H1 (cell line): ENCODE data around the gene CHD9. TPM values are rescaled to one million over a fixed set of nuclear protein-coding genes. Genes with fewer than 3 reads are reported as not detected.

Experiments used
- CTCF ChIA-PET: fragments of 300-600 bp; sonication (Branson Sonifier 250); formaldehyde crosslinking; loops from one replicate; lab custom pipeline; 2021; ENCODE audit not compliant: partially characterized antibody; lab: Charles Lee
- POLR2A ChIA-PET: fragments of 300-600 bp; sonication (Branson Sonifier 250); formaldehyde crosslinking; loops from one replicate; lab custom pipeline; 2021; ENCODE audit warnings: inconsistent platforms; ENCODE audit not compliant: partially characterized antibody; lab: Charles Lee
- DNase-seq, 2 experiments: peaks; one replicate each; pipeline versions ENCODE4 v3.0.0 to v3.0.0-alpha.2; 2010 to 2022; ENCODE audit warnings: low spot score in 2 of 2, low read depth in 1 of 2, mixed read lengths in 1 of 2
- FAIRE-seq: peaks from 2 replicates; lab custom pipeline; 2011; peaks lifted over from hg19 to GRCh38; lab: Jason Lieb, UNC
- H2AFZ ChIP-seq: 2 replicates; pipeline ENCODE4 v1.8.1; 2012; ENCODE audit warnings: low read length, inconsistent platforms
- H2AK5ac ChIP-seq: 2 replicates; pipeline ENCODE4 v1.6.1; 2013; ENCODE audit warnings: low read depth, low read length
- H2BK120ac ChIP-seq: replicated peaks from 2 replicates; pipeline ENCODE3; 2013; ENCODE audit warnings: low read depth, low read length, inconsistent platforms
- H2BK12ac ChIP-seq: 2 replicates; pipeline ENCODE4 v1.6.1; 2013; ENCODE audit warnings: low read depth, low read length
- H2BK15ac ChIP-seq: 2 replicates; pipeline ENCODE4 v1.6.1; 2013; ENCODE audit warnings: low read length
- H2BK20ac ChIP-seq: 2 replicates; pipeline ENCODE4 v1.6.1; 2013; ENCODE audit warnings: low read length
- H2BK5ac ChIP-seq: 2 replicates; pipeline ENCODE4 v1.6.1; 2013; ENCODE audit warnings: low read depth, low read length
- H3K14ac ChIP-seq: 2 replicates; pipeline ENCODE4 v1.6.1; 2013; ENCODE audit warnings: inconsistent platforms; ENCODE audit not compliant: insufficient read length
- H3K18ac ChIP-seq: 2 replicates; pipeline ENCODE4 v1.6.1; 2013; ENCODE audit warnings: low read length; ENCODE audit errors: extremely low read depth
- H3K23ac ChIP-seq: 2 replicates; pipeline ENCODE4 v1.6.1; 2013; ENCODE audit warnings: inconsistent platforms; ENCODE audit not compliant: insufficient read length
- H3K23me2 ChIP-seq: 2 replicates; pipeline ENCODE4 v1.6.1; 2013; ENCODE audit warnings: low read depth, low read length
- H3K27ac ChIP-seq: 2 replicates; pipeline ENCODE4 v1.6.1; 2011; ENCODE audit warnings: low read depth, low read length, inconsistent platforms
- H3K27me3 ChIP-seq, 4 experiments: replicated peaks in 1 of 4; 1 replicate in 1 of 4; 2 replicates in 3 of 4; pipeline versions ENCODE4 v1.6.1 to v1.8.1; 2011 to 2013; ENCODE audit warnings: low read length in 3 of 4, mild to moderate bottlenecking in 3 of 4, inconsistent platforms in 2 of 4, mixed read lengths in 2 of 4, moderate library complexity in 1 of 4; ENCODE audit not compliant: control insufficient read depth in 3 of 4, insufficient read depth in 3 of 4; ENCODE audit errors: extremely low read depth in 1 of 4
- H3K36me3 ChIP-seq, 4 experiments: 2 replicates each; pipeline versions ENCODE4 v1.6.1 to v1.8.1; 2011 to 2013; ENCODE audit warnings: mild to moderate bottlenecking in 4 of 4, low read length in 3 of 4, moderate library complexity in 2 of 4, control low read depth in 1 of 4, inconsistent platforms in 1 of 4; ENCODE audit not compliant: insufficient read depth in 4 of 4, control insufficient read depth in 2 of 4
- H3K4ac ChIP-seq: replicated peaks from 2 replicates; pipeline ENCODE3; 2013; ENCODE audit warnings: low read length, low read depth, mixed read lengths, inconsistent platforms; ENCODE audit not compliant: insufficient read length
- H3K4me1 ChIP-seq, 4 experiments: replicated peaks in 1 of 4; 1 replicate in 1 of 4; 2 replicates in 3 of 4; pipeline versions ENCODE4 v1.6.1 to v1.8.1; 2011 to 2013; ENCODE audit warnings: low read length in 3 of 4, inconsistent platforms in 2 of 4, mixed read lengths in 1 of 4; ENCODE audit not compliant: insufficient read depth in 4 of 4, control insufficient read depth in 3 of 4
- H3K4me2 ChIP-seq, 2 experiments: 2 replicates each; pipeline versions ENCODE4 v1.6.1 to v1.8.1; 2011 to 2013; ENCODE audit warnings: low read depth in 2 of 2, low read length in 2 of 2, control low read depth in 1 of 2, inconsistent platforms in 1 of 2, mild to moderate bottlenecking in 1 of 2; ENCODE audit not compliant: insufficient read depth in 1 of 2
- H3K4me3 ChIP-seq, 4 experiments: fragments of 200-600, 300-600 bp in 1 of 4; sonication (generic), shearing (Covaris generic), sonication (Bioruptor Twin) in 1 of 4; 2 replicates each; pipeline versions ENCODE4 v1.5.1 to v1.8.1; 2011 to 2016; ENCODE audit warnings: low read length in 4 of 4, low read depth in 3 of 4, control low read depth in 2 of 4, inconsistent platforms in 2 of 4, mild to moderate bottlenecking in 2 of 4, mixed read lengths in 1 of 4, moderate library complexity in 1 of 4; ENCODE audit not compliant: insufficient read depth in 2 of 4; ENCODE audit errors: extremely low read depth in 1 of 4
- H3K56ac ChIP-seq: replicated peaks from 2 replicates; pipeline ENCODE3; 2013; ENCODE audit warnings: low read depth, mild to moderate bottlenecking, mixed read lengths, low read length, inconsistent platforms; ENCODE audit not compliant: insufficient read length
- H3K79me1 ChIP-seq: 2 replicates; pipeline ENCODE4 v1.6.1; 2013; ENCODE audit warnings: low read depth, low read length, control low read depth
- H3K79me2 ChIP-seq, 2 experiments: 2 replicates each; pipeline versions ENCODE4 v1.6.1 to v1.8.1; 2012 to 2013; ENCODE audit warnings: low read length in 2 of 2, mild to moderate bottlenecking in 2 of 2, inconsistent platforms in 1 of 2; ENCODE audit not compliant: insufficient read depth in 2 of 2, control insufficient read depth in 1 of 2
- H3K9ac ChIP-seq, 4 experiments: replicated peaks in 1 of 4; 1 replicate in 1 of 4; 2 replicates in 3 of 4; pipeline versions ENCODE4 v1.6.1 to v1.8.1; 2011 to 2013; ENCODE audit warnings: low read depth in 3 of 4, low read length in 3 of 4, control low read depth in 2 of 4, mild to moderate bottlenecking in 2 of 4, moderate library complexity in 2 of 4, inconsistent platforms in 1 of 4; ENCODE audit errors: extremely low read depth in 1 of 4
- H3K9me3 ChIP-seq, 2 experiments: 2 replicates each; pipeline versions ENCODE4 v1.6.1 to v1.8.1; 2012 to 2013; ENCODE audit warnings: mild to moderate bottlenecking in 2 of 2, moderate library complexity in 2 of 2, control low read depth in 1 of 2, inconsistent platforms in 1 of 2, low read depth in 1 of 2, low read length in 1 of 2, mixed read lengths in 1 of 2; ENCODE audit not compliant: insufficient read depth in 2 of 2
- H4K20me1 ChIP-seq, 2 experiments: replicated peaks in 1 of 2; 2 replicates each; pipeline versions ENCODE3 to v1.8.1; 2011 to 2013; ENCODE audit warnings: inconsistent platforms in 2 of 2, low read length in 2 of 2, mild to moderate bottlenecking in 1 of 2; ENCODE audit not compliant: insufficient read depth in 2 of 2, control insufficient read depth in 1 of 2
- H4K5ac ChIP-seq: 2 replicates; pipeline ENCODE4 v1.6.1; 2013; ENCODE audit warnings: low read length, low read depth, mixed read lengths, inconsistent platforms; ENCODE audit not compliant: insufficient read length
- H4K8ac ChIP-seq: 2 replicates; pipeline ENCODE4 v1.8.0; 2013; ENCODE audit warnings: mild to moderate bottlenecking, moderate library complexity, low read length, inconsistent platforms; ENCODE audit not compliant: insufficient read depth; ENCODE audit errors: extremely low read depth
- H4K91ac ChIP-seq: replicated peaks from 2 replicates; pipeline ENCODE3; 2013; ENCODE audit warnings: low read length, mixed read lengths, inconsistent platforms; ENCODE audit not compliant: insufficient read length
- ASH2L ChIP-seq: fragments of 200-600, 300-600 bp; sonication (generic); IDR thresholded peaks from one replicate; pipeline ENCODE4 v1.7.1; 2017; ENCODE audit warnings: low read length
- CHD2 ChIP-seq: IDR thresholded peaks from 2 replicates; pipeline ENCODE4 v1.6.1; 2012; ENCODE audit warnings: low read length, improper control_type of control experiment
- E2F6 ChIP-seq: IDR thresholded peaks from 2 replicates; pipeline ENCODE4 v1.6.1; 2012; ENCODE audit warnings: inconsistent platforms
- GTF2F1 ChIP-seq: IDR thresholded peaks from 2 replicates; pipeline ENCODE4 v1.6.1; 2012; ENCODE audit warnings: low read depth, low read length, improper control_type of control experiment, borderline replicate concordance
- HDAC6 ChIP-seq: IDR thresholded peaks from one replicate; pipeline ENCODE4 v1.7.1; 2012; ENCODE audit warnings: low read depth, mild to moderate bottlenecking, inconsistent platforms, low read length, moderate library complexity
- KDM1A ChIP-seq: fragments of 200-600, 300-600 bp; sonication (generic); IDR thresholded peaks from 2 replicates; pipeline ENCODE4 v1.7.1; 2016; ENCODE audit warnings: mild to moderate bottlenecking, low read length, borderline replicate concordance
- NANOG ChIP-seq: IDR thresholded peaks from 2 replicates; pipeline ENCODE4 v1.6.1; 2011; ENCODE audit warnings: low read length, low read depth, mild to moderate bottlenecking, inconsistent platforms; ENCODE audit not compliant: insufficient read depth, poor library complexity, severe bottlenecking
- POLR2A ChIP-seq, 2 experiments: IDR thresholded peaks; 1 replicate in 1 of 2; 2 replicates in 1 of 2; pipeline ENCODE4 v1.6.1; 2011; ENCODE audit warnings: low read depth in 2 of 2, low read length in 2 of 2, mild to moderate bottlenecking in 2 of 2; ENCODE audit errors: control extremely low read depth in 1 of 2
- POLR2AphosphoS5 ChIP-seq: IDR thresholded peaks from 2 replicates; pipeline ENCODE4 v1.6.1; 2011; ENCODE audit warnings: low read depth, low read length
- POU5F1 ChIP-seq: IDR thresholded peaks from 2 replicates; pipeline ENCODE4 v1.6.1; 2011; ENCODE audit warnings: low read depth, mild to moderate bottlenecking, low read length, moderate library complexity
- SIX5 ChIP-seq: IDR thresholded peaks from 2 replicates; pipeline ENCODE4 v1.6.1; 2011; ENCODE audit warnings: mild to moderate bottlenecking, low read depth, low read length
- TAF7 ChIP-seq: optimal IDR thresholded peaks from 2 replicates; pipeline ENCODE3; 2011; ENCODE audit warnings: low read depth, mild to moderate bottlenecking, inconsistent platforms, low read length, moderate library complexity, borderline replicate concordance
- ZNF274 ChIP-seq: IDR thresholded peaks from 2 replicates; pipeline ENCODE4 v1.7.0; 2012; ENCODE audit warnings: low read length, borderline replicate concordance; ENCODE audit errors: extremely low read depth
- WGBS, 2 experiments: shearing (Covaris generic) in 1 of 2; methylation state at CpG; one replicate each; pipeline versions ENCODE4 v1.1.6 to v1.1.7; 2013 to 2015; ENCODE audit warnings: low lambda C conversion rate in 2 of 2, mixed read lengths in 2 of 2, inconsistent platforms in 1 of 2, low coverage in 1 of 2, missing lambda C conversion rate in 1 of 2; ENCODE audit not compliant: insufficient replicate concordance in 2 of 2, insufficient coverage in 1 of 2, insufficient read length in 1 of 2; ENCODE audit errors: extremely low coverage in 1 of 2, missing lambda C conversion rate in 1 of 2; 5-methylcytosine and 5-hydroxymethylcytosine counted together
- polyA plus RNA-seq, 7 experiments: library from polyadenylated mRNA; depleted of rRNA in 3 of 7; stranded (reverse) in 5 of 7; unstranded in 2 of 7; fragments of >200 nt in 5 of 7; fragments of 200-250 nt in 2 of 7; gene quantifications; 1 replicate in 5 of 7; 2 replicates in 1 of 7; 4 replicates in 1 of 7; pipeline versions ENCODE4 v1.2.1 to v1.2.3, GENCODE V29; 2011 to 2013; ENCODE audit warnings: missing spikeins in 2 of 7, mixed read lengths in 2 of 7
- total RNA-seq: library from RNA; stranded (reverse); fragmentation: NEBNext Ultra II Directional; extraction: Animal tissue kit (Norgen Biotek cat#: 25700); gene quantifications from 2 replicates; pipeline ENCODE4 v1.2.1, GENCODE V29; 2021
- TF ChIP-seq, protein P1 (sequence below): IDR thresholded peaks from 2 replicates; pipeline ENCODE4 v1.6.1; 2012; ENCODE audit warnings: inconsistent platforms

Gene CHD9
- total and polyA plus RNA-seq, 2 of the 8 experiments (the other 6 are each of a cell fraction or from before 2014, with no cell fraction given): 9.9 to 32.4 TPM

GRCh38 chr16:53083119-53083518, 28.3 kb downstream of the CHD9 start:
- no peak for TF ChIP-seq HDAC6
- TF ChIP-seq, protein P1, sequence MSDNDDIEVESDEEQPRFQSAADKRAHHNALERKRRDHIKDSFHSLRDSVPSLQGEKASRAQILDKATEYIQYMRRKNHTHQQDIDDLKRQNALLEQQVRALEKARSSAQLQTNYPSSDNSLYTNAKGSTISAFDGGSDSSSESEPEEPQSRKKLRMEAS: no peak
- TF ChIP-seq POLR2AphosphoS5: no peak
- TF ChIP-seq ASH2L: no peak
- no peak for TF ChIP-seq CHD2
- no peak for TF ChIP-seq E2F6
- no peak for TF ChIP-seq SIX5
- no peak for TF ChIP-seq NANOG
- TF ChIP-seq GTF2F1: no peak
- TF ChIP-seq KDM1A: no peak
- no peak for TF ChIP-seq POU5F1
- TF ChIP-seq POLR2A (IDR thresholded peaks at IDR 0.05; ENCODE audit: control extremely low read depth in 1 of 2, low read depth in 2 of 2, low read length in 2 of 2): no peak
- TF ChIP-seq TAF7: no peak
- no peak for TF ChIP-seq ZNF274
- TF ChIP-seq, all 59 proteins: peak for 0
- ChIA-PET POLR2A (no interaction called here), CTCF (interaction anchor here (1.0 kb wide), 1 partner anchor 28 kb away, joined by 4 read pairs; no protein-coding TSS in a partner anchor)
- H2AK5ac ChIP-seq: no peak overlapping the region
- no peaks in the 10 kb centered on the region for H3K27me3 ChIP-seq
- H3K56ac ChIP-seq: no peak overlapping the region
- no peak overlapping the region for H3K4me2 ChIP-seq
- WGBS, 2 experiments: 88% methylated on average over 1 of the region's 1 CpG; no CpG with 5 or more reads in 1 of the 2 experiments
- no peak overlapping the region for H2BK20ac ChIP-seq
- no peak overlapping the region for H3K27ac ChIP-seq
- no peak overlapping the region for H2BK120ac ChIP-seq
- DNase-seq (no peak), FAIRE-seq (no peak)
- no peaks in the 10 kb centered on the region for H3K9me3 ChIP-seq
- H3K9ac ChIP-seq: no peak overlapping the region
- no peaks in the 10 kb centered on the region for H4K20me1 ChIP-seq
- no peaks in the 10 kb centered on the region for H3K23me2 ChIP-seq
- H3K23ac ChIP-seq: no peak overlapping the region
- H2BK12ac ChIP-seq: 0 out of 2 replicates have a peak overlapping the region, but pooled peaks have one; percentile 68
- no peak overlapping the region for H3K4me3 ChIP-seq
- H2BK5ac ChIP-seq: no peak overlapping the region
- no peak overlapping the region for H4K91ac ChIP-seq
- no peak overlapping the region for H2AFZ ChIP-seq
- H4K8ac ChIP-seq: no peak overlapping the region
- H3K18ac ChIP-seq: no peak overlapping the region
- H3K14ac ChIP-seq: no peak overlapping the region
- H3K79me2 ChIP-seq: peaks cover 0 to 19% of the 10 kb centered on the region in 2 experiments; a peak in 2 of 4 replicates
- peaks cover 9 to 31% (median 26%) of the 10 kb centered on the region in 4 experiments; a peak in 5 of 7 replicates for H3K4me1 ChIP-seq
- H3K36me3 ChIP-seq: no peaks in the 10 kb centered on the region; a peak in 1 of 8 replicates
- no peak overlapping the region for H3K4ac ChIP-seq
- H4K5ac ChIP-seq: no peak overlapping the region
- peaks cover 5% of the 10 kb centered on the region; the same call in 1 of the 2 replicates for H3K79me1 ChIP-seq
- 0 out of 2 replicates have a peak overlapping the region, but pooled peaks have one; percentile 4 for H2BK15ac ChIP-seq
